ENCODE results near the gene SOX1. TPM values are rescaled to one million over a fixed set of nuclear protein-coding genes. Genes with fewer than 3 reads are reported as not detected.

SOX1 gene
- total RNA-seq, 2 donors from 2014 or later = not detected

GRCh38 chr13:112067871-112068539, 1.1 kb downstream of the SOX1 start:
- 5% methylated on average over 86 of the region's 103 CpGs; no CpG with 5 or more reads in 1 of the 2 donors for WGBS, 2 donors
- no peaks in the 10 kb centered on the region for H3K9me3 ChIP-seq
- DNase-seq = no peak
- no peak overlapping the region for H3K27ac ChIP-seq
- H3K4me3 ChIP-seq = no peak overlapping the region
- H3K27me3 ChIP-seq = peaks cover 0 to 30% of the 10 kb centered on the region in 2 donors
- intact Hi-C loops (cut with DNase I) = no loop called here
- H3K4me1 ChIP-seq = peaks cover 21% of the 10 kb centered on the region
- ATAC-seq = no peak
- TF ChIP-seq POLR2A (IDR thresholded peaks at IDR 0.05) = no peak
- TF ChIP-seq, protein P1, sequence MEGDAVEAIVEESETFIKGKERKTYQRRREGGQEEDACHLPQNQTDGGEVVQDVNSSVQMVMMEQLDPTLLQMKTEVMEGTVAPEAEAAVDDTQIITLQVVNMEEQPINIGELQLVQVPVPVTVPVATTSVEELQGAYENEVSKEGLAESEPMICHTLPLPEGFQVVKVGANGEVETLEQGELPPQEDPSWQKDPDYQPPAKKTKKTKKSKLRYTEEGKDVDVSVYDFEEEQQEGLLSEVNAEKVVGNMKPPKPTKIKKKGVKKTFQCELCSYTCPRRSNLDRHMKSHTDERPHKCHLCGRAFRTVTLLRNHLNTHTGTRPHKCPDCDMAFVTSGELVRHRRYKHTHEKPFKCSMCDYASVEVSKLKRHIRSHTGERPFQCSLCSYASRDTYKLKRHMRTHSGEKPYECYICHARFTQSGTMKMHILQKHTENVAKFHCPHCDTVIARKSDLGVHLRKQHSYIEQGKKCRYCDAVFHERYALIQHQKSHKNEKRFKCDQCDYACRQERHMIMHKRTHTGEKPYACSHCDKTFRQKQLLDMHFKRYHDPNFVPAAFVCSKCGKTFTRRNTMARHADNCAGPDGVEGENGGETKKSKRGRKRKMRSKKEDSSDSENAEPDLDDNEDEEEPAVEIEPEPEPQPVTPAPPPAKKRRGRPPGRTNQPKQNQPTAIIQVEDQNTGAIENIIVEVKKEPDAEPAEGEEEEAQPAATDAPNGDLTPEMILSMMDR (IDR thresholded peaks at IDR 0.05) = no peak
- H3K36me3 ChIP-seq (replicated peaks in 1 of 2; ENCODE audit: insufficient read depth in 1 of 2, low read depth in 2 of 2) = no peaks in the 10 kb centered on the region

- no peak overlapping the region for H3K27ac ChIP-seq
- ATAC-seq (no peak), DNase-seq (no peak)
- no peaks in the 10 kb centered on the region for H3K9me3 ChIP-seq
- peaks cover 27% of the 10 kb centered on the region for H3K4me1 ChIP-seq
- TF ChIP-seq, protein P1 (IDR thresholded peaks at IDR 0.05) = no peak
- TF ChIP-seq POLR2A (IDR thresholded peaks at IDR 0.05) = no peak
- intact Hi-C loops (cut with DNase I) = no loop called here
- peaks cover 0 to 26% of the 10 kb centered on the region in 2 donors for H3K27me3 ChIP-seq
- no peak overlapping the region for H3K4me3 ChIP-seq
- no peaks in the 10 kb centered on the region for H3K36me3 ChIP-seq (replicated peaks in 1 of 2; ENCODE audit: insufficient read depth in 1 of 2, low read depth in 2 of 2)
- WGBS, 2 donors = 1 to 5% methylated on average over 12 to 49 of the region's 80 CpGs
Observed at GRCh38 chr13:112068540-112069060, 1.7 kb downstream of the SOX1 start.

GRCh38 chr13:112069061-112069844, 2.3 kb downstream of the SOX1 start:
- H3K4me3 ChIP-seq = no peak overlapping the region
- intact Hi-C loops (cut with DNase I) = no loop called here
- 5 to 7% methylated on average over 33 of the region's 33 CpGs for WGBS, 2 donors
- no peaks in the 10 kb centered on the region for H3K9me3 ChIP-seq
- H3K27me3 ChIP-seq = peaks cover 0 to 23% of the 10 kb centered on the region in 2 donors
- no peak for DNase-seq
- H3K27ac ChIP-seq = no peak overlapping the region
- H3K36me3 ChIP-seq (replicated peaks in 1 of 2; ENCODE audit: insufficient read depth in 1 of 2, low read depth in 2 of 2) = no peaks in the 10 kb centered on the region
- no peak for ATAC-seq
- H3K4me1 ChIP-seq = peaks cover 34% of the 10 kb centered on the region
- TF ChIP-seq POLR2A (IDR thresholded peaks at IDR 0.05) = no peak
- TF ChIP-seq, protein P1 (IDR thresholded peaks at IDR 0.05) = no peak

DNA sequence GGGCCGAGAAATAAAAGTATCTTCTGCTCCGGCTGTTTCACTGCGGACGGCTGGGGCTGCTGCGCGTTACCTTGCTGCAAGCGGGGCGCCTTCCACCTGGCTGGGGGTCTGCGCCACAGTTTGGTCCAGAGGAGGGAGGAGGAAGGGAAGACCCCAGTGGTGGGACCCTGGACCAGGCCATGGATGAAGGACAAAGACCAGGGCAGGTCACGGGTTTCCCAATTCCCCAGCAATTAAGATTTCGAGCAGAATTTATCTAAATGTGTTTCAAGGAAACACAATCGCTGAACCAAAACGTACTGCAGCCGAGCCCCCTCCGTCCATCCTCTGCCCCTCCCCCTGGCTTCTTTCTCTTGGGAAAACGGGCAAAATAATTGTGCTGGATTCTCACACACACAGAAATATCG, 2.9 kb downstream of the SOX1 start:
- TF ChIP-seq POLR2A (IDR thresholded peaks at IDR 0.05) = no peak
- TF ChIP-seq, protein P1 (IDR thresholded peaks at IDR 0.05) = no peak

More for the DNA sequence above, 2.9 kb downstream of the SOX1 start:
- DNase-seq (no peak), ATAC-seq (no peak)
- H3K36me3 ChIP-seq (replicated peaks in 1 of 2; ENCODE audit: insufficient read depth in 1 of 2, low read depth in 2 of 2) = no peaks in the 10 kb centered on the region
- 8% methylated on average over 17 of the region's 17 CpGs for WGBS, 2 donors
- H3K27me3 ChIP-seq = peaks cover 0 to 23% of the 10 kb centered on the region in 2 donors
- H3K27ac ChIP-seq = no peak overlapping the region
- intact Hi-C loops (cut with DNase I) = no loop called here
- no peaks in the 10 kb centered on the region for H3K9me3 ChIP-seq
- H3K4me3 ChIP-seq = no peak overlapping the region
- peaks cover 35% of the 10 kb centered on the region for H3K4me1 ChIP-seq

Measured in body of pancreas (tissue), 4 donors.